ENCODE results near the gene PRUNE2. TPM values are rescaled to one million over a fixed set of nuclear protein-coding genes. Genes with fewer than 3 reads are reported as not detected.

PRUNE2 gene
- total and polyA plus RNA-seq, 7 experiments from 2014 or later, result 0.78 to 1.6 TPM; not detected in 5

DNA sequence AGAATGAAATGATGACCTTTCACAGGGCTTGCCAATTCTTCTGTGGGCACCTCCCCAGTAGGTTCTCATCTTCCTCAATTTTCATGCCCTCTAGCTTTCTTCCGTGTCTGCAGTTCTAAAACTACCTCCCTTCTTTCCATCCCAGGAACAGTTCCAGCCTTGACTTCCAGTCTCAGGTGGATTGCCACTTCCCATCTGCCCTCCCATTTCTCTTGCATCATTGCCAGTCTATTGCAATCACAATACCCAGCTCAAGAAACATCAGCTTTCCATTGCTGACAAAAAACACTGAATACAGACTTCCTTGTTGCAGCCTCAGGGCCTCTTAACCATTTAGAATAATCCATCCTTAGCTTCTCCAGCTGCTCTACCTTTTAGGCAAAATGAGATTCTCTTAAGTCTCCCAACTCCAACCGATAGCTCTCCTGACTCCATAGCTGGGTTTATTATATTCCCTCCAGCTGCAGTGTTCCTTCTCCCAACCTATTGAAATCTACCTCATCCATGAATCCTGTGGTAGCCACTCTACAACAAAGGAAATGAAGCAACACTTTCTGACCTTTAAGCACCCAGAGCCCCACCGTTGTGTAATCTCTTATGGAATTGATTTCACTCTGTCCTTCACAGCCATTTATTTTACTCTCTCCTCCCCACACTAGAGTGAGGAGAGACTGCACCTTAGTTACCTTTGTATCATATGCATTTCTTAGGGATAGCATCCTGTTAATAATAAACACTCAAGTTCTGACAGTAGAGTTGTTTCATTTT, 217.3 kb downstream of the PRUNE2 start:
- intact Hi-C loops (cut with micrococcal nuclease), result no loop called here
- Histone ChIP-seq H3K4me1 (ENCODE audit: control insufficient read depth in 2 of 2, insufficient read depth in 2 of 2, low read length in 2 of 2) (no peaks in the 10 kb centered on the region), H3K4me3 (ENCODE audit: low read length) (no peak overlapping the region), H3K27me3 (ENCODE audit: control insufficient read depth in 2 of 2, insufficient read depth in 2 of 2, low read length in 2 of 2) (no peaks in the 10 kb centered on the region), H3K36me3 (ENCODE audit: control insufficient read depth in 2 of 3, insufficient read depth in 3 of 3, low read length in 3 of 3) (no peaks in the 10 kb centered on the region), H3K27ac (ENCODE audit: low read depth, low read length) (no peak overlapping the region), H3K9me3 (ENCODE audit: control insufficient read depth in 2 of 3, low read length in 3 of 3) (no peaks in the 10 kb centered on the region)
- Mint-ChIP-seq H3K9me3 (no peaks in the 10 kb centered on the region), H3K4me3 (no peak overlapping the region), H3K27me3 (peaks cover 30 to 46% (median 36%) of the 10 kb centered on the region in 5 donors), H3K36me3 (no peaks in the 10 kb centered on the region), H3K4me1 (peaks cover 6 to 16% (median 9%) of the 10 kb centered on the region in 7 donors), H3K27ac (no peak overlapping the region)
- ATAC-seq, result no peak
- POLR2A ChIA-PET, result no interaction called here
- CTCF ChIA-PET, result no interaction called here
- DNase-seq, result no peak

DNA sequence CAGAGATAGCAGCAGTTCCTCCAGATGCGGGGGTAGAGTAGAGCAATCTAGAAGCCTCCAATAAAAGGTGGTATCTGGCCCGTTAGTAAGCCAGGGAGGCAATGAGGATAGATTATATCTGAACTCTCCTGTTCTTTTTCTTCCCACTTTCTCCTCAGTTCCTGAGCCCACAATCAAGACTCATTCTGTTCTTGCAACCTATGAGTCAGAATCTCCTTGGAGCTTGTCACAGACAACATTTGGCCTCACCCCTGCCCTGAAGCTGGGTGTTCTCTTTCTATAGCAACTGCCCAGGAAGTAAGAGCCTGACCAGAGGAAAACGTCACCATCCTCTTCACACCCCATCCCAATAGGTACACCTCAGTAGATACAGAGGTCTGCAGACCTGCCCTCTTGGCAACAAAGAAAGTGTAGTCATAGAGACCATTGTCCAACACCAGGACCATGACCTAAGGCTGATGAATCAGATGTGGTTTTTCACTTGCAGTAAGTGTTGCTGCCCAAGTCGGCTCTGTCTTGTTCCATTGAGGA, 218.0 kb downstream of the PRUNE2 start:
- Histone ChIP-seq H3K9me3 (ENCODE audit: control insufficient read depth in 2 of 3, low read length in 3 of 3) (no peaks in the 10 kb centered on the region), H3K4me3 (ENCODE audit: low read length) (no peak overlapping the region), H3K27ac (ENCODE audit: low read depth, low read length) (no peak overlapping the region), H3K27me3 (ENCODE audit: control insufficient read depth in 2 of 2, insufficient read depth in 2 of 2, low read length in 2 of 2) (no peaks in the 10 kb centered on the region), H3K4me1 (ENCODE audit: control insufficient read depth in 2 of 2, insufficient read depth in 2 of 2, low read length in 2 of 2) (no peaks in the 10 kb centered on the region), H3K36me3 (ENCODE audit: control insufficient read depth in 2 of 3, insufficient read depth in 3 of 3, low read length in 3 of 3) (no peaks in the 10 kb centered on the region)
- H3K27ac Mint-ChIP-seq, result no peak overlapping the region
- intact Hi-C loops (cut with micrococcal nuclease), result no loop called here
- no peaks in the 10 kb centered on the region for H3K36me3 Mint-ChIP-seq
- H3K4me3 Mint-ChIP-seq, result no peak overlapping the region
- no peaks in the 10 kb centered on the region for H3K9me3 Mint-ChIP-seq
- ATAC-seq, result peak; percentile 78
- ChIA-PET POLR2A (no interaction called here), CTCF (no interaction called here)
- H3K27me3 Mint-ChIP-seq, result peaks cover 30 to 43% (median 33%) of the 10 kb centered on the region in 5 donors
- H3K4me1 Mint-ChIP-seq, result peaks cover 6 to 16% (median 9%) of the 10 kb centered on the region in 7 donors
- DNase-seq, result no peak

DNA sequence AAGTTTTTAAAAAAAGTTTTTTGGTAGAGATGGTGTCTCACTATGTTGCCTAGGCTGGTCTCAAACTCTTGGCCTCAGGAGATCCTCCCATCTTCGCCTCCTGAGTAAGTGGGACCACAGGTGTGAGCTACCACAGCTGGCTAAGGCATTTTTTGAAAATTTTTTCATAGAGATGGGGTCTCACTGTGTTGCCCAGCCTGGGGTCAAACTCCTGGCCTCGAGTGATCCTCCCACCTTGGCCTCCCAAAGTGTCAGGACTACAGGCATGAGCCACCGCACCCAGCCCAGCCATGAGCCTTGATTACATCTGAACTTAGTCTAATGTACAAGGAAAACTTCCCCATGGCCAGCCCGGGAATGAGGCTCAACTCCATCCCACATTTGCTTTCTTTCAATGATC, 219.2 kb downstream of the PRUNE2 start:
- Histone ChIP-seq H3K4me1 (ENCODE audit: control insufficient read depth in 2 of 2, insufficient read depth in 2 of 2, low read length in 2 of 2) (no peaks in the 10 kb centered on the region), H3K27me3 (ENCODE audit: control insufficient read depth in 2 of 2, insufficient read depth in 2 of 2, low read length in 2 of 2) (no peaks in the 10 kb centered on the region), H3K27ac (ENCODE audit: low read depth, low read length) (no peak overlapping the region), H3K4me3 (ENCODE audit: low read length) (no peak overlapping the region), H3K9me3 (ENCODE audit: control insufficient read depth in 2 of 3, low read length in 3 of 3) (no peaks in the 10 kb centered on the region), H3K36me3 (ENCODE audit: control insufficient read depth in 2 of 3, insufficient read depth in 3 of 3, low read length in 3 of 3) (no peaks in the 10 kb centered on the region)
- Mint-ChIP-seq H3K4me3 (no peak overlapping the region), H3K36me3 (no peaks in the 10 kb centered on the region), H3K4me1 (peaks cover 1 to 12% (median 3%) of the 10 kb centered on the region in 7 donors), H3K27ac (no peak overlapping the region), H3K9me3 (no peaks in the 10 kb centered on the region), H3K27me3 (peaks cover 22 to 34% (median 23%) of the 10 kb centered on the region in 5 donors)
- intact Hi-C loops (cut with micrococcal nuclease), result no loop called here
- no peak for ATAC-seq
- CTCF ChIA-PET, result no interaction called here
- POLR2A ChIA-PET, result no interaction called here
- DNase-seq, result no peak

DNA sequence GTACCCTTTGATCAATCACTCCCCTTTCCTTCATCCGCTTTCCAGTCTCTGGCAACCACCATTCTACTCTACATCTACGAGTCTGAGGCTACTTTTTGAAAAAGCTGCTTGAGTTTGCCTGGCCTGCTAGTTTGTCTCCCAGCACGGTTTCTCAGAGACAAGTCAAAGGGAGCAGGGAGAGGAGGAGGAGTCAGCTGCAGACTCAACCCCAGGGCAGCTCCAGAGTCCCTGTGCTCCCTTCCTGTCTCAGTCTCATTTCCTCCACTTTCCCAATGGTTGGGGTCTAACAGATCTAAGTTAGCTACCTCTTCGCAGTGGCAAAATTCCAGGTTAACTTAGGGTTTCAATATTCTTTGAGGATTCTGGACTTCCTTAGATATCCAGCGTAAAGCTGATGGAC, 221.7 kb downstream of the PRUNE2 start:
- Histone ChIP-seq H3K9me3 (ENCODE audit: control insufficient read depth in 2 of 3, low read length in 3 of 3) (no peaks in the 10 kb centered on the region), H3K27ac (ENCODE audit: low read depth, low read length) (no peak overlapping the region), H3K36me3 (ENCODE audit: control insufficient read depth in 2 of 3, insufficient read depth in 3 of 3, low read length in 3 of 3) (no peaks in the 10 kb centered on the region), H3K27me3 (ENCODE audit: control insufficient read depth in 2 of 2, insufficient read depth in 2 of 2, low read length in 2 of 2) (no peaks in the 10 kb centered on the region), H3K4me1 (ENCODE audit: control insufficient read depth in 2 of 2, insufficient read depth in 2 of 2, low read length in 2 of 2) (no peaks in the 10 kb centered on the region), H3K4me3 (ENCODE audit: low read length) (no peak overlapping the region)
- Mint-ChIP-seq H3K27me3 (peaks cover 4 to 18% (median 10%) of the 10 kb centered on the region in 5 donors), H3K27ac (no peak overlapping the region), H3K36me3 (no peaks in the 10 kb centered on the region), H3K9me3 (peaks cover 0 to 2% (median 0%) of the 10 kb centered on the region in 11 donors), H3K4me1 (peaks cover 0 to 14% (median 0%) of the 10 kb centered on the region in 7 donors), H3K4me3 (no peak overlapping the region)
- DNase-seq (no peak), ATAC-seq (no peak)
- POLR2A ChIA-PET, result no interaction called here
- intact Hi-C loops (cut with micrococcal nuclease), result no loop called here
- CTCF ChIA-PET, result no interaction called here

DNA sequence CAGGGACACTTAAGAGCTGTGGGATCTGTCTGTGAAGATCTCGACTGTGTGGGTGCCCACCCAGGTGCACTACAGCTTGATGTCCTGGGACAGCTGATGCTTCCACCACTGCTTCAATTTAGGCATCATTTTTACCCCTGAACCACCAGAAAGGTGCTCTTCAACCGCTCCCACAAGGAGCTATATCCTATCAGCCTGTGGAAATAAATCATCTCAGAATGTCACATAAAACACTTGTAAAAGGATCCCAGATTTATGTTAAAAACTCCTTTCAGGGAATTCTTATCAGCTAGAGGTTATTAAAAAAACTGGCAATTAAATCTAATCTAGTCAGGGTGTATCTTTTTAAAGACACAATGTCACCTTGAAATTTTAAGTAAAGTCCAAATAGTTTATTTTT, 224.4 kb downstream of the PRUNE2 start:
- H3K36me3 Mint-ChIP-seq, result no peaks in the 10 kb centered on the region
- POLR2A ChIA-PET, result no interaction called here
- Histone ChIP-seq H3K4me3 (ENCODE audit: low read length) (no peak overlapping the region), H3K4me1 (ENCODE audit: control insufficient read depth in 2 of 2, insufficient read depth in 2 of 2, low read length in 2 of 2) (no peaks in the 10 kb centered on the region), H3K36me3 (ENCODE audit: control insufficient read depth in 2 of 3, insufficient read depth in 3 of 3, low read length in 3 of 3) (no peaks in the 10 kb centered on the region), H3K27me3 (ENCODE audit: control insufficient read depth in 2 of 2, insufficient read depth in 2 of 2, low read length in 2 of 2) (no peaks in the 10 kb centered on the region), H3K27ac (ENCODE audit: low read depth, low read length) (no peak overlapping the region), H3K9me3 (ENCODE audit: control insufficient read depth in 2 of 3, low read length in 3 of 3) (no peaks in the 10 kb centered on the region)
- intact Hi-C loops (cut with micrococcal nuclease), result no loop called here
- peaks cover 0 to 8% (median 0%) of the 10 kb centered on the region in 7 donors for H3K4me1 Mint-ChIP-seq
- no peak for ATAC-seq
- no peak overlapping the region for H3K4me3 Mint-ChIP-seq
- no peak for DNase-seq
- no peak overlapping the region for H3K27ac Mint-ChIP-seq
- no peaks in the 10 kb centered on the region for H3K27me3 Mint-ChIP-seq
- CTCF ChIA-PET, result no interaction called here
- peaks cover 0 to 2% (median 0%) of the 10 kb centered on the region in 11 donors for H3K9me3 Mint-ChIP-seq

DNA sequence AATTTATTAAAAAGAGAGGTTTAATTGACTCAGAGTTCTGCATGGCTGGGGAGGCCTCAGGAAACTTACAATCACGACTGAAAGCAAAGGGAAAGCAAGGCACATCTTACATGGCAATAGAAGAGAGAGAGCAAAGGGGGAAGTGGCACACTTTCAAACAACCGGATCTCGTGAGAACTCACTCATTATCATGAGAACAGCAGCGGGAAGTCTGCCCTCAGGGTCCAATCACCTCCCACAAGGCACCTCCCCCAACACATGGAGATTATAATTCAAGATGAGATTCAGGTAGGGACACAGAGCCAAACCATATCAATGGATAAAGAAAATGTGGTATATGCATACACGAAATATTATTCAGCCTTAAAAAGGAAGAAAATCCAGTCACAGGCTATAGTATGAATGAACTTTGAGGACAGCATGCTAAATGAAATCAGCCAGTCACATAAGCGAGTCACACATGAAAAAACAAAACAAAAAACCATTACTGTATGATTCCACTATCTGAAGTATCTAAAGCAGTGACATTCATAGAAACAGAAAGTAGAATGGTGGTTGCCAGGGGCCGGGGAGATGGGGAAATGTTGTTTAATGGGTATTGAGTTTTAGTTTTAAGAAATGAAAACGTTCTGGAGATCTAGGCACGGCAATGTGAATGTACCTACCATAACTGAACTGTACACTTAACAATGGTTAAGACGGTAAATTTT, 225.0 kb downstream of the PRUNE2 start:
- Mint-ChIP-seq H3K27ac (peak overlapping the region in 1 of 9 donors; percentile 32), H3K36me3 (no peaks in the 10 kb centered on the region), H3K9me3 (peaks cover 0 to 2% (median 0%) of the 10 kb centered on the region in 11 donors), H3K4me3 (no peak overlapping the region), H3K27me3 (no peaks in the 10 kb centered on the region), H3K4me1 (peaks cover 0 to 8% (median 0%) of the 10 kb centered on the region in 7 donors)
- CTCF ChIA-PET, result no interaction called here
- intact Hi-C loops (cut with micrococcal nuclease), result no loop called here
- POLR2A ChIA-PET, result no interaction called here
- Histone ChIP-seq H3K27ac (ENCODE audit: low read depth, low read length) (no peak overlapping the region), H3K27me3 (ENCODE audit: control insufficient read depth in 2 of 2, insufficient read depth in 2 of 2, low read length in 2 of 2) (no peaks in the 10 kb centered on the region), H3K4me1 (ENCODE audit: control insufficient read depth in 2 of 2, insufficient read depth in 2 of 2, low read length in 2 of 2) (no peaks in the 10 kb centered on the region), H3K36me3 (ENCODE audit: control insufficient read depth in 2 of 3, insufficient read depth in 3 of 3, low read length in 3 of 3) (no peaks in the 10 kb centered on the region), H3K4me3 (ENCODE audit: low read length) (no peak overlapping the region), H3K9me3 (ENCODE audit: control insufficient read depth in 2 of 3, low read length in 3 of 3) (no peaks in the 10 kb centered on the region)
- no peak for DNase-seq
- ATAC-seq, result no peak

Measured in naive thymus-derived CD4-positive, alpha-beta T cell (primary cell).